Thymus (tissue), 2 donors: ENCODE measurements around the gene ATP11B. TPM values are rescaled to one million over a fixed set of nuclear protein-coding genes. Genes with fewer than 3 reads are reported as not detected.

Source experiments
- polyA plus RNA-seq: library from polyadenylated mRNA; stranded (reverse); fragments of 200-250 nt; gene quantifications from one replicate; pipeline ENCODE4 v1.2.3, GENCODE V29; 2013
- total RNA-seq: library from RNA; stranded (reverse); fragments of 120-200 nt; gene quantifications from one replicate; pipeline ENCODE4 v1.2.4, GENCODE V29; 2013
- donor health status: healthy.

ATP11B gene
- total and polyA plus RNA-seq, 2 donors: 24.7 to 76.9 TPM

Other genes starting within 250 kb of the ATP11B start
- 20.7 TPM for gene DCUN1D1, start 187.0 kb downstream of the ATP11B start, total RNA-seq
- gene DCUN1D1, start 187.0 kb downstream of the ATP11B start, polyA plus RNA-seq: 13.7 TPM